A549 treated with AZD2906 at 1 μM for 4 hours (cell line): ENCODE data around the gene KCNK15. TPM values are rescaled to one million over a fixed set of nuclear protein-coding genes. Genes with fewer than 3 reads are reported as not detected.

Experiments used
- total RNA-seq: library from RNA; stranded (reverse); fragments of 200-300 nt; extraction: Qiagen RNA extraction; gene quantifications from 5 replicates; pipeline ENCODE4 v1.2.3, GENCODE V29; 2022

Gene KCNK15
- total RNA-seq, result 0.23 to 0.71 TPM (median 0.53 TPM) in 5 replicates

DNA sequence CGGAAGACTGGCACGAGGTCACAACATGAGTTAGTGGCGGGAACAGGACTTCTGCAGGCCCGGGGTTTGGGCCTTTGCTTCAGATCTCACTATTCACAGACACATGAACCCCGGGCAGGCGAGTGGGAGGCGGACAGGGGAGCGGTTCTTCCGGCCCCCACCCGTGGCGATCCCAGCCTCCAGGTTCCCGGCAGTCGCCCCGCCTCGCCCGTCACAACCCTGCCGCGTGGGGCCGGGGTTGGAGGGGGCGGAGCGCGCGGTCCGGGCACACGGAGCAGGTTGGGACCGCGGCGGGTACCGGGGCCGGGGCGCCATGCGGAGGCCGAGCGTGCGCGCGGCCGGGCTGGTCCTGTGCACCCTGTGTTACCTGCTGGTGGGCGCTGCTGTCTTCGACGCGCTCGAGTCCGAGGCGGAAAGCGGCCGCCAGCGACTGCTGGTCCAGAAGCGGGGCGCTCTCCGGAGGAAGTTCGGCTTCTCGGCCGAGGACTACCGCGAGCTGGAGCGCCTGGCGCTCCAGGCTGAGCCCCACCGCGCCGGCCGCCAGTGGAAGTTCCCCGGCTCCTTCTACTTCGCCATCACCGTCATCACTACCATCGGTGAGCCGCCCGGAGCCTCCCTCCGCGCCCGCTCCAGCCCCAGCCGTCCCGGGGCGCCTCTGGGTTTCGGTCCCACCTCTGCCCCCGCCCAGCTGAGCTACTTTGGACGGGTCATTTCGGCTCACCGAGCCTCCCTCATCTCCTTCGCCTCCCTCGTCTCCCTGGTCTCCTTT is at the start of gene KCNK15:
Gene KCNK15, plus strand, starts transcription at position 268 of the 769 bp plus-strand sequence. Its CDS starts 46 bp downstream, at position 314.

DNA sequence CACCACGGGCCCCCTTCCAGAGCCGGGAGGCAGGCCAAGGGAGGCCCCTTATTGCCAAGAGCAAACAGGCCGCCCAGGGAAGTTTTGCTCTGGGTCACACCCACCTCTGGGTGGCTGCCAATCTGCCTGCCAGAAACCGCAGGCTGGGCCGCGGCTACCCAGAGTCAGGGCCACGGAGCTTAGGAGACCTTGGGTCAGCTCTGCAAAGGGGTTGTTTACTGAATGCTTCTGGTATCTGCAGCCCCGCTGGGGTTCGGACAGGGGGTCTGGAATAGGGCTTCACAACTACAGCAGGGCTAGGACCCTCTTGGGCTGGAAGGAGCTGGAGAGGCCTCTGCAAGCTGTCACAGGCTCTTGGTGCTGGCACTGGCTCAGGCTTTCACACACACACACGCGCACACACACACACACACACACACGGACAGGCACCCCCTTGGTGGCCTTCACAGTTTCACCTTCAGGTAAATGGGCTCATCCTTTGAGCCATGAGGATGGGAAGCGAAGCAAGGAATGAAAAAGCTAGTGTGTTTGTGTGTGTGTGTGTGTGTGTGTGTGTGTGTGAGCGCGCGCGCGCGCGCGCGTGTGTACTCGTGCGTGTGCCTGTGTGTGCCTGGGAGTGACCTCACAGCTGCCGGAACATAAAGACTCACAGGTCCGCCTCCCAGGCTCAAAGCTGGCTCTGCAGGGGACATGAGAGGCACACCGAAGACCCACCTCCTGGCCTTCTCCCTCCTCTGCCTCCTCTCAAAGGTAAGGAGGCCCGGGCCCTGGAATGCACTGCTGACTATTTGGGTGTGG is 30.8 kb upstream of the KCNK15 start, which contains the start of gene CCN5:
Gene CCN5, plus strand, starts transcription at position 669 of the 798 bp plus-strand sequence. Its CDS starts 22 bp downstream, at position 691.

Other genes starting within 250 kb of the KCNK15 start
- gene SERINC3, start 223.8 kb upstream of the KCNK15 start, total RNA-seq, result 68.8 to 86.4 TPM (median 82.6 TPM) in 5 replicates
- 34.7 to 40.5 TPM (median 37.6 TPM) in 5 replicates for gene PKIG, start 163.3 kb upstream of the KCNK15 start, total RNA-seq
- 45.9 to 62.1 TPM (median 54.3 TPM) in 5 replicates for gene ADA, start 94.2 kb upstream of the KCNK15 start, total RNA-seq
- gene CCN5, start 30.5 kb upstream of the KCNK15 start, total RNA-seq, result 30.3 to 44.0 TPM (median 31.4 TPM) in 5 replicates
- gene RIMS4, start 64.7 kb downstream of the KCNK15 start, total RNA-seq, result 1.6 to 2.0 TPM (median 1.8 TPM) in 5 replicates
- gene YWHAB, start 139.8 kb downstream of the KCNK15 start, total RNA-seq, result 183 to 210 TPM (median 187 TPM) in 5 replicates
- 8.7 to 18.7 TPM (median 15.3 TPM) in 5 replicates for gene PABPC1L, start 164.2 kb downstream of the KCNK15 start, total RNA-seq
- gene TOMM34, start 214.5 kb downstream of the KCNK15 start, total RNA-seq, result 38.6 to 44.3 TPM (median 41.2 TPM) in 5 replicates
- gene STK4, start 220.6 kb downstream of the KCNK15 start, total RNA-seq, result 11.4 to 14.1 TPM (median 12.0 TPM) in 5 replicates